Measurements from ENCODE around the gene CKM.
"Not testable (repeated sequence)": the region's sequence is repeated elsewhere in the genome, so short reads cannot be mapped to it uniquely, and the experiment has no call there.

CKM gene

DNA sequence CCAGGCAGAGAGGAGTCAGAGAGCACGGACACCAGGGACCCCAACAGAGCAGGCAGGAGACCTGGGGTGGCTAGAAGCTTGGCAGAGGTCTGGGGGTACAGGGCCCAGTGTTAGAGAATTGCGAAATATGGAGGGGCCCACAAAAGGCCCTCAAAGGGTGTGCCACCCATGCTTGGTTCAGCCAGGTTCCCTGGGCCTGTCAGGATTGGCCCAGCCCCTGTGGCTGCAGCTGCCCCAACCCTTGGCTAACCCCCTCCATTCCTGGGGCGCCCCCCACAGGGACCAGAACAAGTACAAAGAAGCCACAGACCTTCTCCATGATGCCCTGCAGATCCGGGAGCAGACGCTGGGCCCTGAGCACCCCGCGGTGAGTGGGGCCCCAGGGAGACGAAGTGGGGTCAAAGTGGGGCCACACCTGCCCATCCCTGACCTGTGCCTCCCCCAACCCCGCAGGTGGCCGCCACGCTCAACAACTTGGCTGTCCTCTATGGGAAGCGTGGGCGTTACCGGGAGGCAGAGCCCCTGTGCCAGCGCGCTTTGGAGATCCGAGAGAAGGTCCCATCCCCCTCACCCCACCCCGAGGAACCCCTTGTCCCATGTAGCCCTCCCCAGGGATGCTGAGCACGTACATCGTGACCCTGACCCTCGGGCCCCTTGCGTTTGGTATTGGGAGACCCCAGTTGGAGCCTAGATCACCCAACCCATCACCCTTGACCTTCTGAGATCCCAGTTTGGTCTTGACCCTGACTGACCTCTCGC, 25.9 kb upstream of the CKM start:
- FAIRE-seq = no peak

DNA sequence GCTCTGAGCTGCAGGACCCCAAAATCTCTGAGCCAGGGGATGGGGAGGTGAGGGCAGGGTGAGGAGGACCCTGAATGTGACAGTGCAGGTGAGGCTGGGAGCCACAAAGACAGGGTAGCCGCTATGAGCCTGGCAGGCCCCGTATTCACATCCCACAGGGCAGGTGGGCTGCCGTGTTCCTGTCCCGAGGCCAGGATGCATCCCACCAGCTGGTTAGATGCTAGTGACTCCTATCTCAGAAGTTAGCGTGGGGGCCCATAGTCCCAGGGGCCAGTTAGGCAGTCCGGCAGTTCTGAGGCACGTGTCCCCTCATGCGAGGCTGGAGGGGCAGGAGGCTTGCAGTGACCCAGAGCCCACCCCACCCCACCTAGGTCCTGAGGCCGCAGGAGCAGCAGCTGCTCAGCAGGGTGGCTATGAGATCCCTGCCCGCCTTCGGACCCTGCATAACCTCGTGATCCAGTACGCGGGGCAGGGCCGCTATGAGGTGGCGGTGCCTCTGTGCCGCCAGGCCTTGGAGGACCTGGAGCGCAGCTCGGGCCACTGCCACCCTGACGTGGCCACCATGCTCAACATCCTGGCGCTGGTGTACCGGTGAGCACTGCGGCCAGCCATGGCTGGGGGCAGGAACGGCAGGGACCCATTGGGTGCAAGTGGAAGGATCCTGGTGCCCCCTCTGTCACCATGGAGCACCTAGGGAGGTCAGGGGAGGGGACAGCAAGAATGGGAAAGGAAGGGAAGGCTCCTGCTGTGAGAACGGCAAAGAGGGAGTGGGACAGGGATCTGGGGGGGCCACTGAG, 25.1 kb upstream of the CKM start:
- FAIRE-seq = no peak

DNA sequence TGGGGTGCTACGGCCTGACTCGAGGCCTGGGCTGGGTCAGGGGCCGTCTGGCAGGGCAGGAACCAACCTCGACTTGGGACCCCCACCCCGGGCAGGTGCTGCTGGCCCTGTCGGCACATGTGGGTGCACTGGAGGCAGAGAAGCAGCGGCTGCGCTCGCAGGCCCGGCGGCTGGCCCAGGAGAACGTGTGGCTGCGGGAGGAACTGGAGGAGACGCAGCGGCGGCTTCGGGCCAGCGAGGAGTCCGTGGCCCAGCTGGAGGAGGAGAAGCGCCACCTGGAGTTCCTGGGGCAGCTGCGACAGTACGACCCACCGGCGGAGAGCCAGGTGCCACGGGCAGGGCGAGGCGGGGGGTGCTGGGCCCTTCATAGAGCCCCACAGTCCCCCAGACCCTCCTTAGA, 23.8 kb upstream of the CKM start:
- FAIRE-seq = no peak

DNA sequence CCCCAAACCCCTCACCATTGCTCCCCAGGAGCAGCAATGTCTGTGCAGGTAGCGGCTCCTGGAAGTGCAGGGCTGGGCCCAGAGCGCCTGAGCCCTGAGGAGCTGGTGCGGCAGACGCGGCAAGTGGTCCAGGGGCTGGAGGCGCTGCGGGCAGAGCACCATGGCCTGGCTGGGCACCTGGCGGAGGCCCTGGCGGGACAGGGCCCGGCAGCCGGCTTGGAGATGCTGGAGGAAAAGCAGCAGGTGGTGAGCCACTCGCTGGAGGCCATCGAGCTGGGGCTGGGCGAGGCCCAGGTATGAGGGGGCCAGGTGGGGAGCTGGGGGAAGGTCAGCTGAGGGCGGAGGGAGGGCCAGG, 22.8 kb upstream of the CKM start:
- FAIRE-seq = no peak

DNA sequence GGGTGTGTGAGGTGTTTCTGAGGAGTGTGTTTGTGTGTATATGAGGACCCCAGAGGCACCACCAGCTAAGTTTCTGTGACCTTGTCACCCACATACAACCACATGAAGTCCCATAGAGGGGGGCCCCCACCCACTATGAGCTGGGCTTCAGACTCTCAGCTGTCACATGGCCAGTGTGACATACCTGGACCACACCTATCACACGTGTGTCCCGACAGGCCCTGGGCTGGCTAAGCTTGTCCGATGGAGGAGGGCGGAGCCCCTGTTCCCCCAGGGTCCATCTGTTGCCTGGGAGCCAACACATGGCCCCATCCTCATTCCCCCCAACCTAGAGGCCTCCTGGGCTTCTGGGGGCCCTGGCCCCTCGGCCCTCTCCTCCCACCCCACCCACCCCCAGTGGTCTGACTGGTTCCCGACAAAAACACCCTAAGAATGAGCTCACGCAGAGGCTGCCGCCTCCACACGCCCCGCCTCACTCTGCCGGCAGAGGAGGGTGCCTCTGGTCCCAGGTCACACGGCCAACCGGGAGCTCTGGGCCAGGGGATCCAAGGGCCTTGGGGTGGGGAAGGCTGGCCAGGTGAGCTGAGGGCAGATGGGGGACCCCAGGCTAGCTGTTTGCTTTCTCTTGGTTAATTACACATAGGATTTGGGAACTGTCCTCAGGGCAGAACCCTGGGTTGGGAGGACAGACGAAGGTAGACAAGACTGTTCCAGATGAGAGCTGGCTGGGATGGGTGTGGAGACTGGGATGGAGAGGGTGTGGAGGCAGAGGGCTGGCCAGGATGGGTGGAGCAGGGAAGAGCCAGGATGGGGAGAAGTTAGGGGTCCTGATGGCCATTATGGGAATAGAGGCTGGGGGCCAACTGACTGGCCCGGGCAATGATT, 22.2 kb upstream of the CKM start:
- no peak for FAIRE-seq

DNA sequence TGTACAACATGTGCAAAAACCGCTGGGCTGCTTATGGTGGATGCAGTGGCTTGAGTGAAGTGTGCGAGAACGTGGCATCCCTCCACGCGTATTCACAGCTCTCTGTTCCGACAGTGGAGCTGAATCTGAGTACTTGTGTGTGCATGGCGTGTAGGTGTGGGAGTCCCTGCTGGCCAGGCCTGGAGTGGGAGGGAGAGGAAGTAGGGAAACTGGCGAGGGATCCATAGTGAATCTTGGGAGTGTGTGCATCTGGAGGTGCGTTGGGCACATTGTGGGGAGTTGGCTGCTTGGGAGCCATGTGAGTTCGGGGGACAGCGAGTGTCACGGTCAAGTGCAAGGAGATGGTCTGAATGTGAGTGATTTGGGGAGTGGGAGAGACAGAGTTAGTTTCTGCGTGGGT, 20.2 kb upstream of the CKM start:
- no peak for FAIRE-seq

DNA sequence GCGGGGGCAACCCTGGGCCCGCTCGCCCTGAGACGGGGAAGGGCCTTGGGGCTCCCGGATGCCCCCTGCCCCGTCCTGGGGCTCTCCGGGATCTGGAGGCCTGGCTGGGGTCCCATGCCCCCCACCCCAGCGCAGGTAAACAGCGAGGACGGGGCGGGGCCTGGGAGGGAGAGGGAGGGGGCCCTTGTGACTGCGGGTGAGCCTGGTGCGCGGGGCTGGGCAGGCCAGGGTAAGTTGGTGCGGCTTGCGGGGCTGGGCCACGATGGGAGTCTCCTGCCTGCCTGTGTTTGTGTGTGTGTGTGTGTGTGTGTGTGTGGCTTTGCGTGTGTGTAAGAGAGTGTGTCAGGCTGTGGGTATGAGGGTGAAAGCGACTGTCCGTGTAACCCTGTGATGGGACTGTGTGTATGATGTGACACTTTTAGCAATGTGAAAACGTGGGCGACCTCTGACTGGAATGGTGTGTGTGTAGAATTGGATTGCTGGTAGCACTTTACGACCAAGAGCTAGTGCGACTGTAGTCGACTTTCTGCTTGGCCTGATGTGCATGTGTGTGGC, 18.3 kb upstream of the CKM start:
- FAIRE-seq = no peak

DNA sequence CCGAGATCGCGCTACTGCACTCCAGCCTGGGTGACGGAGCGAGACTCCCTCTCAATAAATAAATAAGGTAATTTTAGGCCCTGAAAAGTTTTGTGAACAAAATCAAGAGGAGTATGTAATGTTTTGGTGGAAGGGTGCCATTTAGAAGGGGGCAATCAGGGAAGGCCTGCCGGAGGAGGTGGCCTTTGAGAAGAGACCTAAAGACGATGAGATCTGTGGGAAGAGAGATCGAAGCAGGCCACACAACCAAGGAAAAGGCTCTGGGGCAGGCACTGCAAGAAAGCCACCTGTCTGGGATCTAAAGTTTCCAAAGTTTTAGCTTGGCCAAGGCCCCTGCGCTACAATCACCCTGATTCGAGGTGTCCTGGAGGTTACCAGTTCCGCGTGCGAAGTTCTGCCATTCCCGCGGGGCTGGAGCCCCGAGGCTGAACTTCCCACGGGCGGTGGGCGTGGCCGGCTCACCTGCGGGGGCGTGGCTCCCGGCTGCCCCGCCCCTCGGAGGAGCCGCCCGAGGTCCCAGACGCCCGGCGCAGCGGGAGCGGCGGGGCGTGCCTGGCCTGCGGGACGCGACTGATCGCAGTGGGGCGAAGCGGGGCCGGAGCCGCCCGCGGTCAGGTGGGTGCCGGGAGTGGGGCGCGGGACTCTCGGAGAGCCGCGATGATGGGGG, 17.7 kb upstream of the CKM start, which contains the start of gene KLC3:
Gene KLC3 (plus strand): TSS at position 519 of the 667 bp plus-strand sequence. CDS start 4,792 bp downstream, outside the sequence.
- FAIRE-seq = no peak

DNA sequence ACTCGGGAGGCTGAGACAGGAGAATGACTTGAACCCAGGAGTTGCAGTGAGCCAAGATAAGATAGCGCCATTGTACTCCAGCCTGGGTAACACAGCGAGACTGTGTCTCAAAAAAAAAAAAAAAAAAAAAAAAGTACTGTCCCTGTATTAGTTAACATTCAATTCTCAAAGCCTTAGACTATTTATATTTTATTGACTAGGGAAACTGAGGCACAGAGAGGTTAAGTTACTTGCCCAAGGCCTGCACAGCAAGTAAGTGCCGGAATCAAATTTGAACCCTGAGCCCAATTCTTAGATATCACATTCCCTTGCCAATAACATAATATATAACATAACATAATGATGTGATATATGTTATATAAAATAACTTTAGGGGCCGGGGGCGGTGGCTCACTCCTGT, 17.0 kb upstream of the CKM start:
- no peak for FAIRE-seq

DNA sequence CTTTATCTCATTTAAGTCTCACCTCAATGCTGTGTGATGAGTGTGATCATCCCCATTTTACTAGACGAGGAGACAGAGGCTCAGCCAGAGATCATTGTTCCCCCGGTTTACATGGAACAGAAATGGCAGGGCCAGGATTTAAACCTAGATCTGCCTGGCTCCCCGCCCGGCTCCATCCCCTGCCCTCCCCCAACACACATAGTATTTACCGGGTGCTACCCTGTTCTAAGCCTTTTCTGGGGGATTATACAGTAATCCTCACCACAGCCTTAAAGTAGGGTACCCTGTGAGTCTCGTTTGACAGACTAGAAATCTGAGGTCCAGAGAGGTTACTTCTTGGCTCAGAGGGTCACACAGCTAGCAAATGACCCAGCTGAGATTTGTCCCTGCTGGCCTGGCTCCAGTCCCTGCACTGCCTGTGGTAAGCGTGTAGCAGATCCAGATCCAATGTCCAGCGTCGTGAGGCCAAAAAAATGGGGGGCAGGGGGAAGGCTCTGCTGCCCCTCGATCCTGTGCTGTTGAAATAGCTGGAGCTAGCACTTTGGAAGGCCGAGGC, 14.1 kb upstream of the CKM start:
- no peak for FAIRE-seq

DNA sequence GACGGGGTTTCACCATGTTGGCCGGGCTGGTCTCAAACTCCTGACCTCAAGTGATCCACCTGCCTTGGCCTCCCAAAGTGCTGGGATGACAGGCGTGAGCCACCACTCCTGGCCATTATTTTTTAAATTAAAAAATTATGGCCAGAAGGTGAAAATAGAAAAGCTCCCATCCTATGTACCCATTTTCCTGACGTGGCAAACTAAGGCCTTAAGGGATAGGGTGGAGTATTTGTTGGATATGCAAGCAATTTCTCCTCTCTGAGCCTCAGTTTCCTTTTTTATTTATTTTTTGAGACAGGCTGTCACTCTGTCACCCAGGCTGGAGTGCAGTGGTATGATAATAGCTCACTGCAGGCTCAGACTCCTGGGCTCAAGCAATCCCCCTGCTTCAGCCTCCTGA, 12.2 kb upstream of the CKM start:
- not testable (repeated sequence) for FAIRE-seq

DNA sequence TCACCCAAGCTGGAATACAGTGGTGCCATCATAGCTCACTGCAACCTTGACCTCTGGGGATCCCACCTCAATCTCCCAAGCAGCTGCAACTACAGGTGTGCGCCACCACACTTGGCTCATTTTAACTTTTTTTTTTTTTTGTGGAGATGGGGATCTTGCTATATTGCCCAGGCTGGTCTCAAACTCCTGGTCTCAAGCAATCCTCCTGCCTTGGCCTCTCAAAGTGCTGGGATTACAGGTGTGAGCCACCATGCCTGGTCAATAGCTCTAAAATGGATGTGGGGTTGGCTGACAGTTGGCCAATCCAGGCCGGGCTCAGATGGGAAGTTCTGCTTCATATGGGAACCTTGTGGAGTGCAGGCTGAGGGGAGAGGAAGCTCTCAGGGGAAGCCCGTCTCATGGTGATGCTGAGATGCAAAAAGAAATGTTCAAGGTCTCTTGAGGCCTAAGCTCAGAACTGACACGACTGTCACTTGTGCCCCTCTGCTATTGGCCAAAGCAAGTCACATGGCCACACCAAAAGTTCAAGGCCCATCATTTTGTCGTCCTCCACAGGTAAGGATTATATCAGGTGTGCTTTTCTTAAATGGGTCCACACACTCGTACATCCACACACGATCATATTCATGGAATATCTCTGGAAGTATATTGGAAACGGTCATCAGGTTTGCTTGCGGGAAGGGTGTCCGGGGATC, 11.1 kb upstream of the CKM start:
- FAIRE-seq = no peak

DNA sequence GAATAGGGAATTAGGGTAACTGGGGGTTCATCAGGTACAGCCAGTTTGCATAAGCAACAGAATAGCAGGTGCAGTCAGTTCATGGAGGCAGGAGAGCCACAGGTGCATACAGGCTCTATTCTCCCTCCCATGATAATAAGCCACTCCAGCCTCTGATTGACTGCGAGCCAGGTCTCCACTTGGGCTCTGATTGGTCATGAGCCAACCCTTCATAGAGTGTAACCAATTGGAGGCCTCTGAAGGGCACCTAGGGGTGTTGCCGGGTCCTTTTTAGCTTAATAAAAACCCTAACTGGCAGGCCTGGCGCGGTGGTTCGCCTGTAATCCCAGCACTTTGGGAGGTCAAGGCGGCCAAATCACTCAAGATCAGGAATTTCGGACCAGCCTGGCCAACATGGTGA, 8.7 kb upstream of the CKM start:
- FAIRE-seq = no peak

DNA sequence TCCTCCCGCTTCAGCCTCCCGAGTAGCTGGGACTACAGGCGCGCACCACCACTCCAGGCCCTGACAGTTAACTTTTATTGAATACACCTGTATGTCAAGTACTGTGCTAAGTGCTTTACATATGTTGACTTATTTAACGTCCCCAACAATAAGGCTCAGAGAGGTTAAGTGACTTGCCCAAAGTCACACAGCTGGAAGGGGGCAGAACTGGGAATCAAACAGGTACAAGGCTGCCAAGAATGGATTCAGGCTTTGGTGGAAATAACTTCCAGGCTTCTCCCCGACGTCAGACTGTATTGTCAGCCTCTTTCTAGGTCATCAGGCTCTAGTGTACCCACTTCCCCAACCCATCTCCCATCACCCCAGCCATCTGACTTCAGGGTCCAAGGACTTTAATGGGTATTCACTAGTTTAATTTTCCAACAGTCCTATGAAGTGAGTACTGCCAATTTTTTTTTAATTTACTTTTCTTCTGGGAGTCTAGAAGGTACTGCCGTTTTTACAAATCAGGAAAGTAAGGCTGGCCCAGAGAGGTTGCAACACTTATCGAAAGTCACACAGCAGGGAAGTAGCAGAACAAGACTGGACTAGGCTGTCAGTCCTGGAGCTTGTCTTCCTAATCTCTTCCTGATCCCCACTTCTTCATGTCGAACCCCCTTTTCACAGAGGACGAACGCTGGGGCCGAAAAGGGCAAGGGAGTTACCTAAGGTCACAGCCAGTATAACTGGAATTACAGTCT, 4.9 kb upstream of the CKM start:
- no peak for FAIRE-seq

DNA sequence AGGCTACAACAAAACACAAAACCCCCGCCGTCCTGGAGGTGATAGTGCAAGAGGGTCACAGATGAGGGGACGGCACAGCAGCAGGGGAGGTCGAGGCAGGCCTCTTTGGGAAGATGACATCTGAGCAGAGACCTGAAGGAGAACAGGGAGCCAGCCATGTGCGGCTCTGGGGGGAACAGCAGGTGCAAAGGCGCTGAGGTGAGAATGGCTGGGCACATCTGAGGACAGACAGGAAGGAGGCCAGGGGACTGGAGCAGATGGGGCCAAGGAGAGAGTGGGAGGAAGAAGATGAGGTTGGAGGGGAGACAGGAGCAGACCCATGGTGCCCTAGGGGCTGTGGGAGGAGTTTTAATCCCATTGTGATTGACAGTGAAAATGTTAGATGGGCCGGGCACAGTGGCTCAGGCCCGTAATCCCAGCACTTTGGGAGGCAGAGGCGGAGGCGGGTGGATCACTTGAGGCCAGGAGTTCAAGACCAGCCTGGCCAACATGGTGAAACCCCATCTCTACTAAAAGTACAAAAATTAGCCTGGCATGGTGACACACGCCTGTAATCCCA, 1.8 kb upstream of the CKM start:
- FAIRE-seq = no peak

DNA sequence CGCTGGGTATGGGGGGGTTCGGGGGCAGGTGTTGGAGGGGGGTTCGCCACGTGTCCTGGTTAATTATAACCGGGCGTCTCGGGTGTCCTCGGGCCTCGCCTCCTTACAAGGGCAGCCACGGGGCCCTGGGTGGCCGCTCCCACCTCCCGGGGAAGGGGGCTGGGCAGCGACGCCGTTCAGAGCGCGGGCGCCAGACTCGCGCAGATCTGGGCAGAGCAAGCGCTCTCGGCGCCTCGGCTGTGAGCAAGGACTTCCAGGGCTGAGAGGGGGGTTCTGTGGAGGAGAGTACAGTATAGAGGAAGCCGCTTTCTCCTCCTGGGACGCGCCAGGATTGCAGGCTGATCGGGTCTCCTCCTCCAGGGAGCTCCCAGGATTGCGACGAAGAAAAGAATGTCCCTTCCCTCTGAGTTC, 1.0 kb upstream of the CKM start:
- FAIRE-seq = no peak

DNA sequence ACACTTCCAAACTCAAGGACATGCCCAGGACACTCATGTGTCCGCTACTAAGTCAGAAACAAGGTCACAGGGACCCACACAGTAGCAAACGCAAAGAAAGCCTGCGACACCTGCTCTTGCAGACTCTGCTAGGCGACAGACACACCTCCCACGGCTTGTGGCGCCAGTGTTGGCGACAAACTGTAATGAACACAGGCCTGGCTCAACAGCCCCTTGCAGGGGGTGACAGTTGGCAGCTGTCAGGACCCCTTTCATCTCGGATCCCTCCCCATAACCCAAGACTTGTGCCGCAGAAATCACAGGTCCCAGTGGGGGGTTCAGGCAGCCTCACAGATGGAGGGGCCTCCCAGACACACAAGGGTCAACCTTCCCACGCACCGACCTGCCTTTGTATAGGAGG, 364 bp downstream of the CKM start:
- FAIRE-seq = no peak

DNA sequence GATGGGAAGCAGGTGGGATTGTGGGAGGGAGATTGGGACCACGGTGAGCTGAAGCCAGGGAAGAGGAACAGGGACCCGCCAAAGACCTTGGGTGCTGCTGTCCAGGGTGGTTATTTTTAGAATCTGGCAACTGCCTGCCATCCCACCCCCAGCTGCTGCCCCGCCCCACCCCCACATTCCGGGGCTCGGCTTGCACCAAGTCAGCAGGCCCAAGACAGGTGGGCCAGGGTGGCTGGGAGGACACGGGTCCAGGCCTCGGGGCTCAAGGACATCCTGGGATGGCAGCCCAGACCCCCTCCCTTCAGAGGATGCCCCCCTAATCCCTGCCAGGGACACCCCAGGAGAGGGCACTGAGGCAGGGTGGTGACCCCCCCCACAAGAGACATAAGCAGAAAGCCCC, 827 bp downstream of the CKM start:
- no peak for FAIRE-seq

DNA sequence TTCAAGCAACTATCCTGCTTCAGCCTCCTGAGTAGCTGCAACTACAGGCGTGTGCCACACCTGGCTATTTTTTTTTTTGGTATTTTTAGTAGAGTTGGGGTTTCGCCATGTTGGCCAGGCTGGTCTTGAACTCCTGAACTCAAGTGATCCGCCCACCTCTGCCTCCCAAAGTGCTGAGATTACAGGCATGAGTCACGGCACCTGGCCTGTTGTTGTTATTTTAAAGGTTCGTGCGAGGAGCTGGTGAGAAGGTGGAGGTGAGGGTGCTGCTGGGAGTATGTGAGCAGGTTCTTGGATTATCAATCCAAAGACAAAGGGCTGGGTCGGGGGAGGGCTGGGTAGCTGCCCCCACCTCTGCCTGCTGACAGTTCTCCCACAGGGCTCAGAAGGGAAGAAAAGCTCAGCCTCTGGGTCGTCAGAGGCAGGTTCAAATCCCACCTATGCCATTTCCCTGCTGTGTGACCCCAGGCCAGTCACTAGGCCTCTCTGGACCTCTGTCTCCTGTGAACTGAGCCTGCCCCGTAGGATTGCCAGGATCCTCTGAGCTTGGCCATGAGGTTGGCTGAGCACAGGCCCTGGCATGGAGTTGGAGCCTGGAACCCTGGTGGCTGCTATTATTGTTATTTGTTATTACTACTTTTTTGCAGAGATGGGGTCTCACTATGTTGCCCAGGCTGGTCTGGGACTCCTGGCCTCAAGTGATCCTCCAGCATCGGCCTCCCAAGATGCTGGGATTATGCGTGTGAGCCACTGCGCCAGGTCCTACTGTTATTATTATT, 1.5 kb downstream of the CKM start:
- FAIRE-seq = no peak

DNA sequence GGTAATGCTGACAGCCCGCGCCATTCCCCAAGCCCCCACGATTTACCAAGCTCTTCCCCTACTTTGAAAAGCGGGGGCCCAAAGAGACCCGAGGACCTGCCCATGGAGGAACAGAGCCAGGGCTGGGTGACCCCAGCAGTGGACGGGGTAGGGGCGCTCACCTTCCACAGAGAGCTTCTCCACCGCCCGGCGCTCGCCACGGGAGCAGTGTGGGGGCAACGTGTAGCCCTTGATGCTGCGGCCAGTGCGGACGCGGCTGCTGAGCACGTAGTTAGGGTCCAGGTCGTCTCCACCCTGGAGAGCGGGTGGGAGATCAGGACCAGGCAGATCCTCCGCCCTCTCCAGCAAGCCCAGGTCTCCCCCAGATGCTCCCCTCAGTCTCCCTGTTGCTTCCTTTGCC, 7.4 kb downstream of the CKM start:
- no peak for FAIRE-seq

Data from endometrium (tissue), 2 donors.